NT2/D1 (cell line): ENCODE measurements around the gene WDR64.
"Not testable (repeated sequence)": the region's sequence is repeated elsewhere in the genome, so short reads cannot be mapped to it uniquely, and the experiment has no call there.

ENCODE experiments used
- DNase-seq: peaks from one replicate; pipeline ENCODE4 v3.0.0-alpha.2; 2011; ENCODE audit warnings: low read depth, low spot score
- H3K27me3 ChIP-seq: 2 replicates; pipeline ENCODE4 v1.6.0; 2011; ENCODE audit warnings: mild to moderate bottlenecking; ENCODE audit not compliant: insufficient read length, insufficient read depth
- H3K36me3 ChIP-seq: 2 replicates; pipeline ENCODE4 v1.6.1; 2011; ENCODE audit warnings: mild to moderate bottlenecking, low read length, mixed read lengths; ENCODE audit not compliant: insufficient read depth, insufficient read length
- H3K4me1 ChIP-seq: 2 replicates; pipeline ENCODE4 v1.5.1; 2011; ENCODE audit not compliant: insufficient read depth, insufficient read length
- H3K4me3 ChIP-seq: 2 replicates; pipeline ENCODE4 v1.5.1; 2011; ENCODE audit warnings: low read depth; ENCODE audit not compliant: insufficient read length
- H3K9ac ChIP-seq: 2 replicates; pipeline ENCODE4 v1.6.0; 2011; ENCODE audit warnings: low read depth; ENCODE audit not compliant: insufficient read length
- H3K9me3 ChIP-seq: 2 replicates; pipeline ENCODE4 v1.5.1; 2011; ENCODE audit warnings: mild to moderate bottlenecking, low read length; ENCODE audit not compliant: insufficient read depth
- SUZ12 ChIP-seq: IDR thresholded peaks from 2 replicates; pipeline ENCODE4 v1.6.1; 2011; ENCODE audit not compliant: insufficient read length, insufficient read depth; ENCODE audit errors: extremely low read depth
- YY1 ChIP-seq: IDR thresholded peaks from 2 replicates; pipeline ENCODE4 v1.6.1; 2011; ENCODE audit not compliant: insufficient read length, insufficient read depth
- ZNF274 ChIP-seq: IDR thresholded peaks from 2 replicates; pipeline ENCODE4 v1.6.1; 2011; ENCODE audit warnings: mild to moderate bottlenecking, low read depth, low read length

Gene WDR64

DNA sequence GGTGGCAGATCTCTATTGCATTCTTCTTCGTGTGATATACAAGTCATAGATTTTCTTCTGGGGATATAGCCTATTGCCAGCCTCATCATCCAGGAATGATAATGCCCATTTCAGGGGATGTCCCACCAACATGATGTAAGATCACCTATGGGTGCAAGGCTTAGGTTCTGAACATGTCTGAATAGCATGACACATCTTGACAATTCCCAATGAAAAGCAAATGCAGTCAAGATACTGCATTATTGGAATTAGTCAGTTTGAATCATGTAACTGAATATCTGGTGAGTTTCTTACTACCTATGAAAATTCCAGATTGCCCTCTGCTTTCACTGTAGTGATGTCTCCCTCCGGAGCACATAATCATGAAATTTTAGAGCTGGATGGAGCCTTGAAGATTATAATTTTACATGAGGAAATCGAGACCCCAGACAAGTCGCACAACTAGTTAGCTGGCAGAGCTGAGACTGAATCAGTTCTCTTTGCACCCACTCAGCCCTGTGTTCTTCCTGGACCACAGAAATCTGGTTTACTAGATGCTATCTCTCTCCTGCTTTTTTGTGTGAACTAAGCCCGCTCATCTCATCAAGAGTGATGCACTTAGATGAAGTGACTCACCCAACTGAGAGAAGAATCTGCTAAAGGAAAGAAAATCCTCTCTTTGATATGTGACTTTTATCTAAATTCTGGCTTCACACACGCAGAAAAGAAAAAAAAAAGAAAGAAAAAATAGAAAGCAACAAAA lies 65.0 kb downstream of the WDR64 start:
- TF ChIP-seq ZNF274 (no peak), SUZ12 (no peak), YY1 (no peak)

DNA sequence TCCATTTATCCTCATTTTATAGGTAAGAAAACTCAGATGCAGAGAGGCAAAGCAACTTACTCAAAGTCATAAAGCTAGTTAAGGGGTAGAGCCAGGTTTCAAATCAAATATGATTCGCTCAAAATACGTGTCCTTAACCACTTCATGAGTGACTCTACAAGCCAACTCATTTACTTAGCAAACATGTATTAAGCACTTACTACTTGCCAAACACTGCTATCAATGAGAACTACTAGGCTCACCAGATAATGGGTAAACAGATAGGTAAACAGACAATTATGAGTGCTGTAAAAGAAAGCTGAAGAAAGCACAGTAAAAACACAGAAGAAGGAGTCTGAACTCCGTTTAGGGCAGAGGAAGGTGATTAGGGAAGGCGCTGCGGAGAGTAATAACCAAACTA lies 65.9 kb downstream of the WDR64 start:
- Histone ChIP-seq H3K4me1 (no peaks in the 10 kb centered on the region), H3K36me3 (no peaks in the 10 kb centered on the region), H3K9ac (no peak overlapping the region), H3K4me3 (no peak overlapping the region), H3K27me3 (no peaks in the 10 kb centered on the region), H3K9me3 (no peaks in the 10 kb centered on the region)
- TF ChIP-seq ZNF274 (no peak), SUZ12 (no peak), YY1 (no peak)
- DNase-seq, result no peak

More for the DNA sequence above, 65.0 kb downstream of the WDR64 start:
- Histone ChIP-seq H3K9me3 (no peaks in the 10 kb centered on the region), H3K4me3 (no peak overlapping the region), H3K27me3 (no peaks in the 10 kb centered on the region), H3K36me3 (no peaks in the 10 kb centered on the region), H3K9ac (no peak overlapping the region), H3K4me1 (no peaks in the 10 kb centered on the region)
- no peak for DNase-seq

DNA sequence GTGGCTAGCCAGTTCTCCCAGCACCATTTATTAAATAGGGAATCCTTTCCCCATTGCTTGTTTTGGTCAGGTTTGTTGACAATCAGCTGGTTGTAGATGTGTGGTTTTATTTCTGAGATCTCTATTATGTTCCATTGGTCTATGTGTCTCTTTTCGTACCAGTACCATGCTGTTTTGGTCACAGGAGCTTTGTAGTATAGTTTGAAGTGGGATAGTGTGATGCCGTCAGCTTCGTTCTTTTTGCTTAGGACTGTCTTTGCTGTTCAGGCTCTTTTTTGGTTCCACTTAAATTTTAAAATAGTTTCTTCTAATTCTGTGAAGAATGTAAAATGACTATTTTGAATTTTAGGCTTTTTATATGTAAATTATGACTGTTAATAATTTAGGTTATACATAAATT lies 68.9 kb downstream of the WDR64 start:
- Histone ChIP-seq H3K4me3 (no peak overlapping the region), H3K9me3 (no peaks in the 10 kb centered on the region), H3K4me1 (no peaks in the 10 kb centered on the region), H3K27me3 (no peaks in the 10 kb centered on the region), H3K9ac (no peak overlapping the region), H3K36me3 (no peaks in the 10 kb centered on the region)
- no peak for DNase-seq
- TF ChIP-seq SUZ12 (no peak), ZNF274 (no peak), YY1 (no peak)

DNA sequence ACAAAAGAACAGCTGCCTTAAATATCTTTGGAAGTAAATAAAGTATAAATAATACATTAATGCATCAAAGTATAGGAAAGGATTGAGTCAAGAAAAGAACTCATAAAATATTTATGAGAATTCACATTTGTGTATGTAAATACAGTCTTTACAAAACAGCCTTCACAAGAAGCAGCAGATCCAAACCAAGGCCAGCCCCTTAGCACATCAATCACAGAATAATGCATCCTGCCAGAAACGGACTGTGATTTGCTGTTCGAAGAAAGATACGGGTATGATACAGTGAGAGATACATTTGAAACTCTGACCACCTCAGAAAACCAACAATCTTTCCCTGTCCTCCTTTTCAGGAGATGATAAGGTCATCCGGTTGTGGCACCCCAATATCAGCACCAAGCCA lies 70.9 kb downstream of the WDR64 start:
- Histone ChIP-seq H3K4me3 (no peak overlapping the region), H3K9me3 (no peaks in the 10 kb centered on the region), H3K27me3 (no peaks in the 10 kb centered on the region), H3K9ac (no peak overlapping the region), H3K36me3 (no peaks in the 10 kb centered on the region), H3K4me1 (no peaks in the 10 kb centered on the region)
- no peak for DNase-seq
- no peak for TF ChIP-seq SUZ12
- no peak for TF ChIP-seq ZNF274
- TF ChIP-seq YY1, result no peak

GRCh38 chr1:241724741-241725356 lies 72.8 kb downstream of the WDR64 start:
- no peak overlapping the region for H3K4me3 ChIP-seq
- no peaks in the 10 kb centered on the region for H3K27me3 ChIP-seq
- H3K4me1 ChIP-seq, result no peaks in the 10 kb centered on the region
- no peak for DNase-seq
- H3K9ac ChIP-seq, result no peak overlapping the region
- H3K36me3 ChIP-seq, result no peaks in the 10 kb centered on the region
- no peaks in the 10 kb centered on the region for H3K9me3 ChIP-seq
- TF ChIP-seq YY1 (no peak), SUZ12 (no peak), ZNF274 (no peak)

DNA sequence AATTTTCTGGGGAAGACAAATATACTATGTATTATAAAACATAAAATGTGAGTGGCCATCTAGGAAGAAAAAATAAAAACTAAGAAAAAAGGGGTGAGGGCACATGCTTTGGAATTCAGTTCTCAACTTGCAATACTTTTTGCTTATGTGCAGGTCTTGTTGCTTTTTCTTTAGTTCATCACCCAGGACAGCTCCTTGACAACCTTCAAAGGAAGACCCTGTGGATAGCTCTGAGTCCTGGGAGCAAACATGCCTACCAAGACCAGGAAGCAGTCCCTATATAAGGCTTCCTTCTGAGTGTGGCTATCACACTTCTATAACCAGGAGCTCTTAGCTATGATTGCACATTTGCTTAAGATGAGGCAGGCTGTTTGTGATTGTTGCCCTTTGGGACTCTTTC lies 78.0 kb downstream of the WDR64 start:
- TF ChIP-seq YY1 (no peak), ZNF274 (no peak), SUZ12 (no peak)
- Histone ChIP-seq H3K36me3 (no peaks in the 10 kb centered on the region), H3K9me3 (no peaks in the 10 kb centered on the region), H3K27me3 (no peaks in the 10 kb centered on the region), H3K9ac (no peak overlapping the region), H3K4me1 (no peaks in the 10 kb centered on the region), H3K4me3 (no peak overlapping the region)
- DNase-seq, result no peak

- Histone ChIP-seq H3K9me3 (no peaks in the 10 kb centered on the region), H3K4me3 (no peak overlapping the region), H3K36me3 (no peaks in the 10 kb centered on the region), H3K9ac (no peak overlapping the region), H3K4me1 (no peaks in the 10 kb centered on the region), H3K27me3 (no peaks in the 10 kb centered on the region)
- TF ChIP-seq ZNF274 (no peak), YY1 (no peak), SUZ12 (no peak)
- no peak for DNase-seq
These were observed 81.8 kb downstream of the WDR64 start for GRCh38 chr1:241733899-241734298.

- Histone ChIP-seq H3K9me3 (no peaks in the 10 kb centered on the region), H3K4me3 (no peak overlapping the region), H3K4me1 (no peaks in the 10 kb centered on the region), H3K9ac (no peak overlapping the region), H3K27me3 (no peaks in the 10 kb centered on the region), H3K36me3 (no peaks in the 10 kb centered on the region)
- TF ChIP-seq ZNF274 (no peak), YY1 (no peak), SUZ12 (no peak)
- DNase-seq, result no peak
These were observed 82.5 kb downstream of the WDR64 start for GRCh38 chr1:241734533-241734932.

- H3K4me3 ChIP-seq, H3K36me3 ChIP-seq, H3K9me3 ChIP-seq, DNase-seq, H3K4me1 ChIP-seq, H3K27me3 ChIP-seq, H3K9ac ChIP-seq: not testable (repeated sequence)
These were observed 83.4 kb downstream of the WDR64 start for GRCh38 chr1:241735493-241735926.
